Stomach smooth muscle (tissue), 2 donors: ENCODE results near the gene MLC1.

Experiments
- H3K27ac ChIP-seq: one replicate; pipeline ENCODE4 v1.7.0; 2013; ENCODE audit warnings: mild to moderate bottlenecking, low read length, inconsistent platforms
- H3K27me3 ChIP-seq, 2 donors: one replicate each; pipeline ENCODE4 v1.7.0; 2013; ENCODE audit warnings: low read length in 2 of 2; ENCODE audit not compliant: insufficient read depth in 2 of 2, control insufficient read depth in 1 of 2
- H3K36me3 ChIP-seq, 2 donors: one replicate each; pipeline ENCODE4 v1.7.0; 2013; ENCODE audit warnings: low read length in 2 of 2; ENCODE audit not compliant: control insufficient read depth in 2 of 2, insufficient read depth in 2 of 2
- H3K4me1 ChIP-seq: one replicate; pipeline ENCODE4 v1.7.0; 2013; ENCODE audit warnings: low read length; ENCODE audit not compliant: control insufficient read depth, insufficient read depth
- H3K4me3 ChIP-seq, 2 donors: one replicate each; pipeline ENCODE4 v1.7.0; 2013; ENCODE audit warnings: low read length in 2 of 2
- H3K9ac ChIP-seq, 2 donors: one replicate each; pipeline ENCODE4 v1.7.0; 2013; ENCODE audit warnings: low read length in 2 of 2, mild to moderate bottlenecking in 1 of 2
- H3K9me3 ChIP-seq, 2 donors: one replicate each; pipeline ENCODE4 v1.7.0; 2013; ENCODE audit warnings: low read length in 2 of 2; ENCODE audit not compliant: control insufficient read depth in 2 of 2
- donor health status: healthy.
- donor health status: Pancreatic carcinoma.

Gene MLC1

DNA sequence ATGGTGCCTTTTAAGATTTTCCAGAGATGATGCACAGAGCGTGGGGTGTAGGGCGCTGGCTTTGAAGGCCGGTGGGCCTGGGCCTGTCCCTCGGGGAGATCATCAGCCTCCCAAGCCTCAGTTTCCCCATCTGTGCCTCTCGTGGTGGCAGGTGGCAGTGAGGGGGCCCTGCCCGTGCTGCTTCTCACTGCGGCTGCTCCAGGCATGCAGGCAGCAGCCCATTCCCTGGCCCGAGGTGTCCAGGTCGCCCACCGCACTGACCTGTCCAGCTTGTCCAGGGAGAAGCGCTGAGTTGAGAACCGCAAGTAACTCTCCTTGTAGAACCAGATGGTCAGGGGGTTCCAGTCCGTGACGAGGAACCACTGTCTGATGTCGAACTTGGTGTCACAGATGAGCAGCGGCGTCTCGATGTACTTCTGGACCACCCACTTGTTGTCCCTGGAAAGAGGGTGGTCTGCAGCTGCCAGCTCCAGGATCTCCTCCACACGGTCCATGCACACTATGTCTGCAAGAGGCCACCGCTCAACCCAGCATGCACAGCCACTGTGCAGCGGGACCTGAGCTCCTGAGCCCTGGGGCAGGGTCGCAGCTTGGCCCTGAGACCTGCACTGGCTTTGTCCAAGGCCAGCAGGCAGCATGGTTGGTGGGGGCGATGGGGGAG lies 52.2 kb downstream of the MLC1 start:
- H3K4me1 ChIP-seq = no peaks in the 10 kb centered on the region
- peaks cover 13 to 21% of the 10 kb centered on the region in 2 donors for H3K27me3 ChIP-seq
- H3K9me3 ChIP-seq = peaks cover 0 to 2% of the 10 kb centered on the region in 2 donors
- no peak overlapping the region for H3K9ac ChIP-seq
- no peak overlapping the region for H3K27ac ChIP-seq
- H3K36me3 ChIP-seq = no peaks in the 10 kb centered on the region
- H3K4me3 ChIP-seq = no peak overlapping the region

- Histone ChIP-seq H3K9ac (no peak overlapping the region), H3K27me3 (peaks cover 13 to 26% of the 10 kb centered on the region in 2 donors), H3K36me3 (no peaks in the 10 kb centered on the region), H3K4me1 (no peaks in the 10 kb centered on the region), H3K4me3 (no peak overlapping the region), H3K27ac (no peak overlapping the region), H3K9me3 (peaks cover 0 to under 1% of the 10 kb centered on the region in 2 donors)
Observed at GRCh38 chr22:50032109-50032871, 52.9 kb downstream of the MLC1 start.

DNA sequence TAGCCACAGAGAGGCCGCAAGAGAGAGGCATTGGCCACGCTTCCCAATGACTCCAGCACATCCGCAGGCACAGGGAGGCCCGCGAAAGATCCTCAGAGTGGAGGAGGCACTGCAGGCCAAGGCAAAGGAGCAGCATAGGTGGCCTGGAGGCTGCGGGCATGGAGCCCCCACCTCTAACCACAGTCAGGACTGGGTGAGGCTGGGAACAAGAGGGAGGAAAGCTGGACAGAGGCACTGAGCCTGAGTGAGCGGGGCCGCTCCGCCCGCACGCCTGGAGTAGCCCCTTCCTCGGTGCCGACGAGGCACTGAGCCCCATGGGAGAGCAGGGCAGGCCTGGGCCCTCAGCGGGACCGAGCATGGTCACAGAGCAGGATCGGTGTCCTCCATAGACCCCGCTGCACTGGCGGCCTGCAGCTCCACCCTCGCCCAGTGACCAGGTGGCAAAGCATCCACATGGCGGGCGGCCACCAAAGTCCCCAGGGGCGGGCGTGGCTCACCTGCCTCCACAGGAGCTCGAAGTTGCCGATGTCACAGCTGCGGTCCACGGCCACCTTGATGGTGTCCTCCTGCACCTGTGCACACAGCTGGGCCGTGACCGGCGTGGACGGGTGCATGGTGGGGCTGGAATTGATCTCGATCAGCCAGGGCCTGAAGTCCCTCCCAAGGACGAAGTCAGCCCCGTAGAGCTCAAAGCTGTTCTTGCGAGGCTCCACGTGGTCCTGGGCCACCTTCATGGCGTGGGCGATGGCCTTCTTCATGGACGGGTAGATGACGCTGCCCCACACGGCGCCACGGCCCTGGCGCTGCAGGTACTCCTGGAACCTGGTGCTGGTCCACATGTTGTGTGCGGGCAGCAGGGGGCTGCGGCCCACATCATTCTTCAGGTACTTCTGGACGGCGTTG lies 53.8 kb downstream of the MLC1 start:
- Histone ChIP-seq H3K4me3 (no peak overlapping the region), H3K9ac (no peak overlapping the region), H3K9me3 (no peaks in the 10 kb centered on the region), H3K27me3 (peaks cover 15 to 26% of the 10 kb centered on the region in 2 donors), H3K36me3 (no peaks in the 10 kb centered on the region), H3K4me1 (no peaks in the 10 kb centered on the region), H3K27ac (no peak overlapping the region)

GRCh38 chr22:50030297-50031188 lies 54.7 kb downstream of the MLC1 start:
- no peaks in the 10 kb centered on the region for H3K36me3 ChIP-seq
- H3K9ac ChIP-seq = no peak overlapping the region
- H3K27ac ChIP-seq = no peak overlapping the region
- H3K27me3 ChIP-seq = peaks cover 16 to 30% of the 10 kb centered on the region in 2 donors
- no peak overlapping the region for H3K4me3 ChIP-seq
- no peaks in the 10 kb centered on the region for H3K4me1 ChIP-seq
- no peaks in the 10 kb centered on the region for H3K9me3 ChIP-seq

DNA sequence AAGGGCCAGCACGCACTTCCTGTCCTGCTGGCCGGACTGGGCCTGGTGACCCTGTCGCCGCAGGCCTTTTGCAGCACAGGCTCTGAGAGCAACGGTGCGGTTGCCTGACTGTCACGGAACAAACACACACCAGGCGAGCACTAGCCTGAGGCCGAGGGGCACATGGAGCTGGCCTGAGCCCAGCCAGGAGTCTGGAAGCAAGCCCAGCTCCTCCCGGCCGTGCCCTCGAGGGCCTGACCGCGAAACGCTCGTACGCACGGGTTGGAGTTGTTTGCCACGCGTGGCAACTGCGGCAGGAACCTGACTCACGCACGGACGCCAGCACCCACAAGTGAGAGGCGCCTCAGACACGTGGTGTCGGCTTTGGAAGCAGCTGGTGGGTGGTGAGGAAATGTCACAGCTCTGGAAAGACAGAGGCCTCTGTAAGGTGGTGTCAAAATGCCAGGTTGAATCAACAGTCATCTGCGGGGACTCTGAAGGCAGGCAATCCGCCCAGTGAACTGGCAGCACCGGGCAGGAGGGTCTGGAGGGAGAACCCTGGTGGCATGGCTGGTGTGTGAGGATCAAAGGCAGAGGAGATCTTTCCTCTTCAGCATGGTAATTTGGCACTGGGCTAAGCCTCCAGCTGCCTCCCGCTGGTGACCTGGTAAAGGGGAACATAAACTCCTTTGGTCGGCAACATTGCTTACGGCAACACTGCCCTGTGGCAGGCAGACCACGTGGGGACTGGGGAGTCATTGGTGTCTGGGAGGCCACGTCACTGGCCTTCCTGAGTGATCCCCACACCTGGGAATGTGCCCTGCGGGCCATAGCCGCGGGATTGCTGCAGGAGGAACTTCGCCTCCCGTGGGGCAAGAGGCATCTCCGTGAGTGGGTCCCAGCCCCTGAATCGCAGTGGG lies 57.3 kb downstream of the MLC1 start:
- H3K9me3 ChIP-seq = no peaks in the 10 kb centered on the region
- H3K27ac ChIP-seq = no peak overlapping the region
- no peaks in the 10 kb centered on the region for H3K36me3 ChIP-seq
- no peak overlapping the region for H3K9ac ChIP-seq
- no peaks in the 10 kb centered on the region for H3K4me1 ChIP-seq
- H3K4me3 ChIP-seq = no peak overlapping the region
- peaks cover 12 to 25% of the 10 kb centered on the region in 2 donors for H3K27me3 ChIP-seq

DNA sequence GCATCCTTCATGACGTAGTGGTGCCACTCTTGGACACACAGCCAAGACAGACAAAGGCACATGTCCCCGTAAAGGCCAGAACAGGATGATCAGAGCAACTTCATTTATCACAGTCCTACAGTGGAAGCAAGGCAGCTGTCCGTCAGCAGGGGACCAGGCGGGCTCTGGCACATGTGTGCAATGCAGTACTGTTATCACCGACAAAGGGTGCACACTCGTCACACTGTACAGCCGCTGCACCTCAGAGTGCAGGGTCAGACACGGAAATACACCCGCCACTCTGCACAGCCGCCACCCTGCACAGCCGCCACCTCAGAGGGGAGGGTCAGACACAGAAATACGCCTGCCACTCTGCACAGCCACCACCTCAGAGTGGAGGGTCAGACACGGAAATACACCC lies 59.2 kb downstream of the MLC1 start:
- Histone ChIP-seq H3K4me3 (no peak overlapping the region), H3K27ac (no peak overlapping the region), H3K9ac (no peak overlapping the region), H3K36me3 (no peaks in the 10 kb centered on the region), H3K4me1 (no peaks in the 10 kb centered on the region), H3K9me3 (no peaks in the 10 kb centered on the region), H3K27me3 (peaks cover 16 to 25% of the 10 kb centered on the region in 2 donors)

- no peak overlapping the region for H3K27ac ChIP-seq
- peaks cover 0 to 5% of the 10 kb centered on the region in 2 donors for H3K9me3 ChIP-seq
- H3K4me1 ChIP-seq = no peaks in the 10 kb centered on the region
- H3K27me3 ChIP-seq = peaks cover 11 to 22% of the 10 kb centered on the region in 2 donors
- H3K9ac ChIP-seq = no peak overlapping the region
- no peak overlapping the region for H3K4me3 ChIP-seq
- no peaks in the 10 kb centered on the region for H3K36me3 ChIP-seq
Observed at GRCh38 chr22:50022171-50022819, 62.9 kb downstream of the MLC1 start.

- peaks cover 24% of the 10 kb centered on the region in 2 donors for H3K27me3 ChIP-seq
- no peak overlapping the region for H3K4me3 ChIP-seq
- H3K36me3 ChIP-seq = no peaks in the 10 kb centered on the region
- peaks cover 0 to 5% of the 10 kb centered on the region in 2 donors for H3K9me3 ChIP-seq
- no peak overlapping the region for H3K27ac ChIP-seq
- H3K4me1 ChIP-seq = no peaks in the 10 kb centered on the region
- no peak overlapping the region for H3K9ac ChIP-seq
Observed at GRCh38 chr22:50020606-50021005, 64.6 kb downstream of the MLC1 start.

GRCh38 chr22:50019316-50019715 lies 65.9 kb downstream of the MLC1 start:
- peaks cover 28 to 33% of the 10 kb centered on the region in 2 donors for H3K27me3 ChIP-seq

More at GRCh38 chr22:50019316-50019715, 65.9 kb downstream of the MLC1 start:
- Histone ChIP-seq H3K4me3 (no peak overlapping the region), H3K9ac (no peak overlapping the region), H3K36me3 (no peaks in the 10 kb centered on the region), H3K27ac (no peak overlapping the region), H3K9me3 (peaks cover 0 to 5% of the 10 kb centered on the region in 2 donors), H3K4me1 (peaks cover 4% of the 10 kb centered on the region)
